GM23338 (cell line): ENCODE data around the gene PHF21A.

Source experiments
- CTCF ChIP-seq, 2 experiments: fragments of 200-600 bp in 1 of 2; sonication (generic) in 1 of 2; conservative IDR thresholded peaks; 2 replicates each; pipeline versions ENCODE4 v1.5.1 to v1.6.1; 2016 to 2017; ENCODE audit warnings: antibody characterized with exemption in 2 of 2, low read depth in 2 of 2, mild to moderate bottlenecking in 2 of 2, moderate library complexity in 1 of 2
- EZH2 ChIP-seq: fragments of 200-600 bp; sonication (generic); IDR thresholded peaks from one replicate; pipeline ENCODE4 v1.8.0; 2017; ENCODE audit warnings: antibody characterized with exemption, mild to moderate bottlenecking, low read depth; ENCODE audit not compliant: unreplicated experiment
- EZH2phosphoT487 ChIP-seq: fragments of 200-600 bp; sonication (generic); IDR thresholded peaks from one replicate; pipeline ENCODE4 v1.8.1; 2018; ENCODE audit warnings: antibody characterized with exemption; ENCODE audit not compliant: unreplicated experiment
- POLR2AphosphoS5 ChIP-seq: IDR thresholded peaks from 2 replicates; pipeline ENCODE4 v1.6.1; 2016; ENCODE audit warnings: antibody characterized with exemption, low read depth
- REST ChIP-seq: IDR thresholded peaks from one replicate; pipeline ENCODE4 v1.6.1; 2018; ENCODE audit warnings: antibody characterized with exemption; ENCODE audit not compliant: unreplicated experiment

- TF ChIP-seq EZH2phosphoT487: no peak
- no peak for TF ChIP-seq CTCF (conservative IDR thresholded peaks at IDR 0.05; ENCODE audit: low read depth in 2 of 2)
- no peak for TF ChIP-seq REST
- no peak for TF ChIP-seq EZH2
- TF ChIP-seq POLR2AphosphoS5: no peak
These were observed 4.0 kb upstream of the PHF21A start for GRCh38 chr11:46125284-46125683.
